Iris pigment epithelial cell (primary cell): ENCODE data around the gene RSBN1.
"Not testable (repeated sequence)": the region's sequence is repeated elsewhere in the genome, so short reads cannot be mapped to it uniquely, and the experiment has no call there.

Source experiments
- DNase-seq: peaks from one replicate; pipeline ENCODE4 v3.0.0-alpha.2; 2011; ENCODE audit warnings: low read depth

Gene RSBN1

DNA sequence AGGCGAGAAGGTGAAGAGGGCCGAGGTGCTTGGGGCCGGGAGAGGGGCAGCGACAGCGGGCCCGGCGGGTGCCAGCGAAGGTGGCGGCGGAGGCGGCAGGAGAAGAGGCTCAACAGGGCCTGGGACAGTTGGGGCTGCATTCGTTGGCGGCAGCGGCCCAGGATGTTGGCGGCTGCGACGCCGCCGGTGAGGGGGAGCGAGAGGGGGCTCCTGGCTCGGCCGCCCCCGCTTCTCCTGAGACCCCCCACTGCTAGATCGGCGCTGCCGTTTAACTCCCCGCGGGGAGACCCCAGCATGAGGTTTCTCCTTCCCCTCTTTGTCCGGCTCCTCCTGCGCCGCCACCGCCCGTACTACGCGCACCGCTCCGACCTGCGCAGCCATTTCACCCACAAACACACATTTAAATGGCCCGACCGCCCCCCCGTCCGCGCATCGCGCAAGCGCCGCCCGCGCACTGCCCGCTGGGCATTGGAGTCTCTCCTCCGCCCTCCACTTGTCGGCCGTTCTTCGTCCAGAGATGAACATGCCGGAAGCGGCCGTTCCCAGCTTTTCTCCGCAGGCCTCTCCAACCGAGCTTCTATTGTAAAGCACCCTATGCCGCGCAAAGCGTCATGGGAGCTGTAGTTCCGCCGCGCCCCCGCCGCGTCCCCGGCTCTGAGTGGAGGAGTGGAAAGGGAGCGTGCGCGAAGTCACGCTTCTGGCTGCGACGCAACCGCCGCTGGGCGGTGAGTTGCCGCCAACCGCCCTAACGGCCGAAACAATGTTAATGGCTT is at the start of gene RSBN1:
RSBN1 (minus strand) TSS at position 589 of the 773 bp plus-strand sequence; CDS start at position 525, 64 bp downstream.
- peak; percentile 100 for DNase-seq

- DNase-seq: no peak
These were observed 49.4 kb upstream of the RSBN1 start for GRCh38 chr1:113861641-113862040.

DNA sequence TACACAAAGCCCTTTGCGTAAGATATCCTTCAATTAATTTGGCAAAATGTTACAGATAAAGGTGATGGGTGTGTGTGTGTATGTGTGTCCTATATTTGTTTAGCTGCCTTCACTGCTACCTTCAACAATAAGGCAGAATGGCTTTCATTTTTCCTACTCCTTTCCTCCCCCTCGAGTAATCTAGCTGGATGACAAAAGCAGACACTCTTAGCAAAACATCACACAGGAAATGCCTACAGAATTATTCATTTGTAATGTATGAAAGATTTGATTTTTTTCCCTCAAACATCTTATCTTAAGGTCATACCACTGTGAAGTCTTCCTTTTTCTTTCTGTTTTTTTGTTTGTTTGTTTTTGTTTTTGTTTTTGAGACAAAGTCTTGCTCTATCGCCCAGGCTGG is 48.6 kb upstream of the RSBN1 start:
- peak; percentile 89 for DNase-seq

GRCh38 chr1:113859478-113860175 is 47.4 kb upstream of the RSBN1 start:
- no peak for DNase-seq

- no peak for DNase-seq
These were observed 46.7 kb upstream of the RSBN1 start for GRCh38 chr1:113858982-113859381.

DNA sequence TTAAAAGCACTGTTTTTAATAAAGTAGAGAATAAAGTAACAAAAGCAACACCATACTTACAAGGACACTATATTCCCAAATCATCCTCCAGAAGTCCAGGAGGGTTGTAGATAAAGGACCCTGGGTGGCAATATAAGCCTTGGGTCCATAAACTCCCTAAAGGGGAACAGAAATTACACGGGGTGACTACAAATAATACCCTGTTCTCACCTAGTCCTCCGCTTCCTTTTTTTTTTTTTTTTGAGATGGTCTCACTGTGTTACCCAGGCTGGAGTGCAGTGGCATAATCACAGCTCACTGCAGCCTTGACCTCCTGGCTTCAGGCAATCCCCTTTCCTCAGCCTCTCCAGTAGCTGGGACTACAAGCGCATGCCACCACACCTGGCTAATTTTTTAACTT is 46.1 kb upstream of the RSBN1 start:
- DNase-seq: no peak

GRCh38 chr1:113857776-113858175 is 45.5 kb upstream of the RSBN1 start:
- DNase-seq: no peak

- no peak for DNase-seq
These were observed 44.1 kb upstream of the RSBN1 start for GRCh38 chr1:113856401-113856790.

GRCh38 chr1:113855630-113856400 is 43.5 kb upstream of the RSBN1 start:
- no peak for DNase-seq

GRCh38 chr1:113854234-113854633 is 42.0 kb upstream of the RSBN1 start:
- DNase-seq: no peak

GRCh38 chr1:113852694-113853093 is 40.4 kb upstream of the RSBN1 start:
- DNase-seq: not testable (repeated sequence)

DNA sequence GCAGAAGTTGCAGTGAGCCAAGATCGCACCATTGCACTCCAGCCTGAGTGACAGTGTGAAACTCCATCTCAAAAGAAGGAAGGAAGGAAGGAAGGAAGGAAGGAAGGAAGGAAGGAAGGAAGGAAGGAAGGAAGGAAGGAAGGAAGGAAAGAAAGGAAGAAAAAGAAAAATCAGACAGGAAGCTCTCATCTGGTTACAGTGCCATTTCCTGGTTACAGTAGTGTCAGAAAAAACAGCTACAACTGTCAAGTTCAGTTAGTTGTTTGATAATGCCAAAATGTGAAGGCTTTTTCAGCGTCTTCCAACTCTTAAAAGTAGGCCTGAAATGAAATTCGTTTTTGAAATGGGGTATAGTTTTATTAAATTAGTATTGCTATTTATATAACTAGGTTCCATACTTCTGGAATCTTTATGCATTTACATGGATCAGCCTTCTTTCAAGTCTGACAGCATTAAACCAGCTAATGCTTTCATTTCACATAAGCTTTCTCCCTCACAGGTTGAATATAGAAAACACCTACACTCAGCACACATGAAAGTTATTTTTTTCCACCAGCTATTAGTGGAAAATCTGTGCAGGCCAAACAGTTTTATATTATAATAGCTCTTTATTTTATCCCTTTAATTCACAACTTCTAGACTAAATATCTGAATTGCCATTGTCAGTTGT is 38.0 kb upstream of the RSBN1 start:
- no peak for DNase-seq

DNA sequence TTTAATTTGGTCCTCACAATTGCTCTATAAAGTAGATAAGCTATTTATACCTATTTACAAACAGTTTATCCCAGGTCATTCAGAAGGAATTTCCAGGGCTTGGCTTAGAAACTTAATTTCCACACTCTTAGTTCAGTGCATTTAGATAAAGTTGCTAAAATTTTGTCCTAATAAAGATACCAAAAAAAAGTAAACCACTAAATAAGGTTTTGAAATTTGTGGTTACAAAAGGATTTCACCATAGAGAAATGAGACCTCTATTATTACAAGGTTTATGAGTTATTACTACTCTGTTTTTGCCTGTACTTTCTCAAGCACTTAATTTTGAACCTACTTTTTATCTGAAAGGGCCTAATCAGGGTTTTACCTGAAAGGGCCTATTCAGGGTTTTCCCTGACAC is 36.8 kb upstream of the RSBN1 start:
- no peak for DNase-seq

DNA sequence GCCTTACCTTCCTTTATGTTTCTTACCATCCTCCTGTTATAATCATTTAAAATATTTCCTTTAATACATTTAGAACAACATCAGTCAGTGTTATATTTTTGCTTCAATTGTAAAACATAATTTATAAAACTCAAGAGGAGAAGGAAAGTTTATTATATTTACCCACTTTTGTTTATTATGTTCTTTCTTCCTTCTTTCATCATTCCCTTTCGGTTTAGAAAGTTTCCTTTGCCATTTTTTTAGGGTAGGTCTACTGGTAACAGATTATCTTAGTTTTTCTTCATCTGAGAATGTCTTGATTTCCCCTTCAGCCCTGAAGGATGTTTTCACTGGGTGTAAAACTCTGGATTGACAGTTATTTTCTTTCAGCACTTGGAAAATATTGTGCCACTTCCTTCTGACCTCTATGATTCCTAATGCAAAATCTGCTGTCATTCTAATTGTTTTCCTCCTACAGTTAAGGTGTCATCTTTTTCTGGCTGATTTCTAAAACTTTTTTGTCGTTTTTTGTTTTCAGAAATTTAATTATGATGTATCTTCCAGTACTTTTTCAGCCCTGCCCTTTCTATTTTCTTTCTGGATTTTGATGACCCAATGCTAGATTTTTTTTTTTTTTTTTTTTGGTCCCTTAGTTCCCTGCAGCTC is 34.2 kb upstream of the RSBN1 start:
- DNase-seq: no peak

DNA sequence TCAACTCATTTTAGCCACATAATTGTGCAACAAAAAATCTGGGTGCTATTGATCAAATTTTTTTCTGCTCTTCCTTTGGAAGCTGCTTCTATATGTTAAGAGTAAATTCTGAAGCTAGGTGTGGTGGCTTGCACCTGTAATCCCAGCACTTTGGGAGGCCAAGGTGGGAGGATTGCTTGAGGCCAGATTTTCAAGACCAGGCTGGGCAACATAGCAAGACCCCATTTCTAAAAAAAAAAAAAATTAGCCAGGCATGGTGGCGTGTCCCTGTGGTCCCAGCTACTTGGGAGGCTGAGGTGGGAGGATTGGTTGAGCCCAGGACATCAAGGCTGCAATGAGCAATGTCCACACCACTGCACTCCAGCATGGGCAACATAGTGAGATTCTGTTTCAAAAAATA is 24.3 kb upstream of the RSBN1 start:
- DNase-seq: no peak

GRCh38 chr1:113835686-113836290 is 23.5 kb upstream of the RSBN1 start:
- DNase-seq: peak; percentile 42

DNA sequence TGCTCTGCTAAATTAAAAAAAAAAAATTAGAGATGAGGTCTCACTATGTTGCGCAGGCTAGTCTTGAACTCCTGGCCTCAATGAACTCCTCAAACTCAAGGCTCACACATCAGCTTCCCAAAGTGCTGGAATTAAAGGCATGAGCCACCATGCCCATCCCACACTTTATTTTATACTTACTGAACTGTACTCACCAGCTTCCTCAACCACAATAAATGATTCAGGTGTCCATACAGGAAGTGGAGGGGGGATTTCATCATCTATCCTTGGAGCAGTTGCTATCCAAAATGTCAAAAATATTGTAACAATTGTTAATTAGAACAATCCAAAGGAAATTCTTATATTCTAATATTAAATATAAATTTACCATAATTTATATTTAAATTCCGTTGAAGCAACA is 22.4 kb upstream of the RSBN1 start:
- DNase-seq: no peak

- DNase-seq: peak; percentile 69
These were observed 17.8 kb upstream of the RSBN1 start for GRCh38 chr1:113830039-113830438.

- DNase-seq: no peak
These were observed 9.6 kb upstream of the RSBN1 start for GRCh38 chr1:113821916-113822315.

- no peak for DNase-seq
These were observed 6.3 kb upstream of the RSBN1 start for GRCh38 chr1:113818578-113818977.

GRCh38 chr1:113813218-113813617 is 942 bp upstream of the RSBN1 start:
- no peak for DNase-seq
